Neural progenitor cell (in vitro differentiated cells): ENCODE measurements around the gene TNNT3.

Source experiments
- CTCF ChIP-seq: fragments of 200-600 bp; sonication (generic); IDR thresholded peaks from 2 replicates; pipeline ENCODE4 v1.5.1; 2017; ENCODE audit warnings: antibody characterized with exemption, mild to moderate bottlenecking
- EZH2phosphoT487 ChIP-seq: fragments of 200-600 bp; sonication (generic); IDR thresholded peaks from 2 replicates; pipeline ENCODE4 v1.6.1; 2017; ENCODE audit warnings: antibody characterized with exemption

GRCh38 chr11:1892558-1892957, 26.9 kb upstream of the TNNT3 start:
- no peak for TF ChIP-seq CTCF
- TF ChIP-seq EZH2phosphoT487: no peak
